Hepatocyte (in vitro differentiated cells): ENCODE data around the gene CSPG4. TPM values are rescaled to one million over a fixed set of nuclear protein-coding genes. Genes with fewer than 3 reads are reported as not detected.
A peak's percentile ranks its signal among the peaks of the same experiment; 100 is the strongest.
"Not testable (repeated sequence)": the region's sequence is repeated elsewhere in the genome, so short reads cannot be mapped to it uniquely, and the experiment has no call there.

Experiments used
- DNase-seq: peaks from one replicate; pipeline ENCODE4 v3.0.0-alpha.2; 2016; ENCODE audit warnings: low spot score
- H2AFZ ChIP-seq: fragments of 200-600 bp; sonication (generic); 2 replicates; pipeline ENCODE4 v1.6.0; 2016; ENCODE audit warnings: antibody characterized with exemption, mild to moderate bottlenecking
- H3K27ac ChIP-seq: fragments of 200-600 bp; sonication (generic); 2 replicates; pipeline ENCODE4 v1.5.1; 2016; ENCODE audit warnings: mild to moderate bottlenecking
- H3K27me3 ChIP-seq: fragments of 200-600 bp; sonication (generic); 2 replicates; pipeline ENCODE4 v1.6.1; 2016
- H3K36me3 ChIP-seq: fragments of 200-600 bp; sonication (generic); replicated peaks from 2 replicates; pipeline ENCODE4 v1.5.1; 2016; ENCODE audit warnings: low read depth; ENCODE audit not compliant: insufficient read depth
- H3K4me1 ChIP-seq: fragments of 200-600 bp; sonication (generic); 2 replicates; pipeline ENCODE4 v1.5.1; 2016; ENCODE audit warnings: mild to moderate bottlenecking, moderate library complexity; ENCODE audit not compliant: insufficient read depth
- H3K4me2 ChIP-seq: fragments of 200-600 bp; sonication (generic); 2 replicates; pipeline ENCODE4 v1.6.0; 2016
- H3K4me3 ChIP-seq: fragments of 200-600 bp; sonication (generic); 2 replicates; pipeline ENCODE4 v1.5.1; 2016; ENCODE audit warnings: mild to moderate bottlenecking
- H3K79me2 ChIP-seq: fragments of 200-600 bp; sonication (generic); 2 replicates; pipeline ENCODE4 v1.6.0; 2017; ENCODE audit warnings: mild to moderate bottlenecking
- H3K9me2 ChIP-seq: fragments of 200-600 bp; sonication (generic); replicated peaks from 2 replicates; pipeline ENCODE4 v1.6.0; 2017; ENCODE audit warnings: mild to moderate bottlenecking; ENCODE audit not compliant: insufficient read depth
- H3K9me3 ChIP-seq: fragments of 200-600 bp; sonication (generic); 2 replicates; pipeline ENCODE4 v1.5.1; 2016; ENCODE audit warnings: low read depth, mild to moderate bottlenecking
- H4K20me1 ChIP-seq: fragments of 200-600 bp; sonication (generic); 2 replicates; pipeline ENCODE4 v1.6.0; 2016; ENCODE audit warnings: mild to moderate bottlenecking; ENCODE audit not compliant: insufficient read depth, poor library complexity, severe bottlenecking
- CTCF ChIP-seq: fragments of 200-600 bp; sonication (generic); IDR thresholded peaks from 2 replicates; pipeline ENCODE4 v1.5.1; 2016; ENCODE audit warnings: antibody characterized with exemption, mild to moderate bottlenecking; ENCODE audit not compliant: poor library complexity
- EZH2 ChIP-seq: fragments of 200-600 bp; sonication (generic); IDR thresholded peaks from 2 replicates; pipeline ENCODE4 v1.6.1; 2016; ENCODE audit warnings: antibody characterized with exemption, mild to moderate bottlenecking, borderline replicate concordance
- EZH2phosphoT487 ChIP-seq: fragments of 200-600 bp; sonication (generic); IDR thresholded peaks from one replicate; pipeline ENCODE4 v1.6.1; 2018; ENCODE audit warnings: antibody characterized with exemption, mild to moderate bottlenecking, low read depth, moderate library complexity; ENCODE audit not compliant: unreplicated experiment, severe bottlenecking
- WGBS: methylation state at CpG from one replicate; pipeline ENCODE4 v1.1.6; 2016; ENCODE audit warnings: low lambda C conversion rate; ENCODE audit errors: missing lambda C conversion rate; 5-methylcytosine and 5-hydroxymethylcytosine counted together
- polyA plus RNA-seq: library from polyadenylated mRNA; unstranded; fragments of >200 nt; fragmentation: Nextera tagmentation; extraction: Ambion mirVana; gene quantifications from 2 replicates; pipeline ENCODE4 v1.2.1, GENCODE V29; 2016
- total RNA-seq: library from RNA; depleted of rRNA; stranded (reverse); fragments of >200 nt; gene quantifications from 2 replicates; pipeline ENCODE4 v1.2.3, GENCODE V29; 2014

The CSPG4 gene
- total and polyA plus RNA-seq, 2 experiments from 2014 or later = 6.4 to 7.8 TPM

- Histone ChIP-seq H2AFZ (no peak overlapping the region), H3K9me3 (no peaks in the 10 kb centered on the region)
Observed at GRCh38 chr15:75688278-75688557, 24.4 kb downstream of the CSPG4 start.

GRCh38 chr15:75687486-75688277, 25.0 kb downstream of the CSPG4 start:
- Histone ChIP-seq H3K9me2 (no peaks in the 10 kb centered on the region), H4K20me1 (no peaks in the 10 kb centered on the region), H3K27me3 (no peaks in the 10 kb centered on the region), H3K4me1 (peaks cover 4% of the 10 kb centered on the region), H3K4me2 (no peak overlapping the region), H3K9me3 (no peaks in the 10 kb centered on the region), H3K4me3 (no peak overlapping the region), H3K27ac (no peak overlapping the region), H3K79me2 (no peaks in the 10 kb centered on the region), H2AFZ (no peak overlapping the region), H3K36me3 (no peaks in the 10 kb centered on the region)
- no peak for DNase-seq
- WGBS = 96% methylated on average over 37 of the region's 44 CpGs
- TF ChIP-seq CTCF (no peak), EZH2phosphoT487 (no peak), EZH2 (no peak)

More at GRCh38 chr15:75688278-75688557, 24.4 kb downstream of the CSPG4 start:
- Histone ChIP-seq H3K4me2 (no peak overlapping the region), H3K27me3 (no peaks in the 10 kb centered on the region), H3K27ac (no peak overlapping the region), H3K9me2 (no peaks in the 10 kb centered on the region), H3K79me2 (no peaks in the 10 kb centered on the region), H4K20me1 (no peaks in the 10 kb centered on the region), H3K4me3 (no peak overlapping the region), H3K36me3 (no peaks in the 10 kb centered on the region), H3K4me1 (peaks cover 4% of the 10 kb centered on the region)
- no peak for DNase-seq
- no peak for TF ChIP-seq CTCF
- no peak for TF ChIP-seq EZH2phosphoT487
- TF ChIP-seq EZH2 = no peak
- WGBS = 99% methylated on average over 7 of the region's 7 CpGs

GRCh38 chr15:75686212-75686642, 26.4 kb downstream of the CSPG4 start:
- peak; percentile 69 for TF ChIP-seq CTCF
- WGBS = 54% methylated on average over 11 of the region's 14 CpGs
- DNase-seq = peak; percentile 81
- not testable (repeated sequence) for H3K4me3 ChIP-seq, H3K36me3 ChIP-seq, H3K9me2 ChIP-seq, H3K4me1 ChIP-seq, H2AFZ ChIP-seq, H3K9me3 ChIP-seq, H3K4me2 ChIP-seq, H4K20me1 ChIP-seq, H3K79me2 ChIP-seq, H3K27me3 ChIP-seq, H3K27ac ChIP-seq

GRCh38 chr15:75685195-75685594, 27.5 kb downstream of the CSPG4 start:
- Histone ChIP-seq H3K36me3 (no peaks in the 10 kb centered on the region), H3K9me2 (no peaks in the 10 kb centered on the region), H3K4me1 (peaks cover 4% of the 10 kb centered on the region), H3K79me2 (no peaks in the 10 kb centered on the region), H4K20me1 (no peaks in the 10 kb centered on the region), H3K9me3 (no peaks in the 10 kb centered on the region), H3K27ac (no peak overlapping the region), H3K4me3 (no peak overlapping the region), H3K27me3 (no peaks in the 10 kb centered on the region), H2AFZ (no peak overlapping the region), H3K4me2 (no peak overlapping the region)
- DNase-seq = no peak
- 86% methylated on average over 10 of the region's 12 CpGs for WGBS
- TF ChIP-seq CTCF = no peak
- TF ChIP-seq EZH2phosphoT487 = no peak
- TF ChIP-seq EZH2 = no peak
